Gastrocnemius medialis (tissue), 4 donors: ENCODE measurements around the gene IL5RA.

ENCODE experiments used
- CTCF ChIP-seq, 5 experiments: fragments of 450-650 bp in 3 of 5; fragments of 200-600 bp in 2 of 5; sonication (generic) in 2 of 5; IDR thresholded peaks in 4 of 5; conservative IDR thresholded peaks in 1 of 5; 1 replicate in 4 of 5; 2 replicates in 1 of 5; pipeline ENCODE4 v1.5.1; 2016 to 2019; ENCODE audit warnings: antibody characterized with exemption in 5 of 5, mild to moderate bottlenecking in 3 of 5, moderate library complexity in 3 of 5
- POLR2A ChIP-seq, 2 donors: fragments of 450-650 bp; IDR thresholded peaks; one replicate each; pipeline ENCODE4 v1.6.1; 2017; ENCODE audit warnings: antibody characterized with exemption in 2 of 2, mild to moderate bottlenecking in 2 of 2, moderate library complexity in 2 of 2

GRCh38 chr3:3125977-3126376 lies 15.8 kb upstream of the IL5RA start:
- no peak for TF ChIP-seq POLR2A (IDR thresholded peaks at IDR 0.05)
- TF ChIP-seq CTCF (IDR thresholded peaks at IDR 0.05 in 4 of 5, conservative IDR thresholded peaks at IDR 0.05 in 1 of 5): no peak
